HG03066 (cell line): ENCODE data around the gene RPTOR.

ENCODE experiments used
- ATAC-seq: cut with Tn5 transposase; IDR thresholded peaks from one replicate; pipeline ENCODE4 v1.9.1; 2021; ENCODE audit warnings: low read depth; ENCODE audit not compliant: unreplicated experiment

RPTOR gene

GRCh38 chr17:80851277-80851925 is 306.8 kb downstream of the RPTOR start:
- ATAC-seq = no peak

- no peak for ATAC-seq
Measured at GRCh38 chr17:80852476-80853015, 307.9 kb downstream of the RPTOR start.

GRCh38 chr17:80853076-80853475 is 308.4 kb downstream of the RPTOR start:
- no peak for ATAC-seq

GRCh38 chr17:80854220-80854619 is 309.6 kb downstream of the RPTOR start:
- no peak for ATAC-seq

- no peak for ATAC-seq
Measured at GRCh38 chr17:80855196-80855947, 310.7 kb downstream of the RPTOR start.

- ATAC-seq = peak; percentile 81
Measured at GRCh38 chr17:80855948-80856862, 311.6 kb downstream of the RPTOR start.

- ATAC-seq = peak; percentile 11
Measured at GRCh38 chr17:80856863-80857755, 312.5 kb downstream of the RPTOR start.

- no peak for ATAC-seq
Measured at GRCh38 chr17:80857756-80858171, 313.1 kb downstream of the RPTOR start.

GRCh38 chr17:80858301-80859001 is 313.8 kb downstream of the RPTOR start:
- ATAC-seq = no peak

- no peak for ATAC-seq
Measured at GRCh38 chr17:80859002-80859941, 314.6 kb downstream of the RPTOR start.

- no peak for ATAC-seq
Measured at GRCh38 chr17:80860101-80860671, 315.5 kb downstream of the RPTOR start.

- ATAC-seq = no peak
Measured at GRCh38 chr17:80860703-80861417, 316.2 kb downstream of the RPTOR start.

GRCh38 chr17:80861418-80861815 is 316.8 kb downstream of the RPTOR start:
- no peak for ATAC-seq

GRCh38 chr17:80861892-80862291 is 317.3 kb downstream of the RPTOR start:
- ATAC-seq = no peak

GRCh38 chr17:80862481-80862961 is 317.9 kb downstream of the RPTOR start:
- no peak for ATAC-seq

- ATAC-seq = no peak
Measured at GRCh38 chr17:80862978-80863377, 318.3 kb downstream of the RPTOR start.

GRCh38 chr17:80863626-80864025 is 319.0 kb downstream of the RPTOR start:
- no peak for ATAC-seq
